Memory B cell (primary cell): ENCODE measurements around the gene UBR4.
"Not testable (repeated sequence)": the region's sequence is repeated elsewhere in the genome, so short reads cannot be mapped to it uniquely, and the experiment has no call there.

Experiments used
- ATAC-seq: fragments of 150-1000 bp; cut with Tn5 transposase; 2 replicates; pipeline ENCODE4 v1.10.0; 2021; ENCODE audit warnings: low read depth, mild to moderate bottlenecking, moderate library complexity
- DNase-seq, 2 donors: peaks; one replicate each; pipeline ENCODE4 v3.0.0; 2022; ENCODE audit warnings: low spot score in 2 of 2
- H3K27ac Mint-ChIP-seq: one replicate; pipeline ENCODE4 v1.8.0; 2022; ENCODE audit warnings: mild to moderate bottlenecking, moderate library complexity, mixed read lengths
- H3K27me3 Mint-ChIP-seq: one replicate; pipeline ENCODE4 v1.8.0; 2022; ENCODE audit warnings: mixed read lengths
- H3K36me3 Mint-ChIP-seq: one replicate; pipeline ENCODE4 v1.8.0; 2022; ENCODE audit warnings: mild to moderate bottlenecking, mixed read lengths
- H3K4me1 Mint-ChIP-seq: one replicate; pipeline ENCODE4 v1.8.0; 2022; ENCODE audit warnings: mixed read lengths
- H3K4me3 Mint-ChIP-seq: one replicate; pipeline ENCODE4 v1.8.0; 2022; ENCODE audit warnings: mild to moderate bottlenecking, moderate library complexity, mixed read lengths
- H3K9me3 Mint-ChIP-seq: one replicate; pipeline ENCODE4 v1.8.0; 2022; ENCODE audit warnings: mixed read lengths

The UBR4 gene

GRCh38 chr1:19190468-19190867 lies 19.6 kb downstream of the UBR4 start:
- Mint-ChIP-seq H3K9me3 (no peaks in the 10 kb centered on the region), H3K27me3 (no peaks in the 10 kb centered on the region), H3K36me3 (peaks cover 37% of the 10 kb centered on the region), H3K27ac (peak overlapping the region; percentile 17), H3K4me3 (no peak overlapping the region), H3K4me1 (no peaks in the 10 kb centered on the region)
- DNase-seq (no peak), ATAC-seq (no peak)

- Mint-ChIP-seq H3K4me1 (no peaks in the 10 kb centered on the region), H3K27me3 (no peaks in the 10 kb centered on the region), H3K27ac (no peak overlapping the region), H3K36me3 (peaks cover 40% of the 10 kb centered on the region), H3K9me3 (no peaks in the 10 kb centered on the region), H3K4me3 (no peak overlapping the region)
- no peak for DNase-seq
- no peak for ATAC-seq
These were observed 20.8 kb downstream of the UBR4 start for GRCh38 chr1:19189270-19189669.

GRCh38 chr1:19187852-19188251 lies 22.2 kb downstream of the UBR4 start:
- peaks cover 35% of the 10 kb centered on the region for H3K36me3 Mint-ChIP-seq
- no peak for ATAC-seq
- H3K27me3 Mint-ChIP-seq = no peaks in the 10 kb centered on the region

GRCh38 chr1:19186001-19186400 lies 24.1 kb downstream of the UBR4 start:
- H3K9me3 Mint-ChIP-seq = no peaks in the 10 kb centered on the region
- ATAC-seq = no peak
- H3K36me3 Mint-ChIP-seq = peaks cover 38% of the 10 kb centered on the region
- H3K4me1 Mint-ChIP-seq = no peaks in the 10 kb centered on the region
- no peak overlapping the region for H3K4me3 Mint-ChIP-seq
- no peaks in the 10 kb centered on the region for H3K27me3 Mint-ChIP-seq
- no peak for DNase-seq
- no peak overlapping the region for H3K27ac Mint-ChIP-seq

More at GRCh38 chr1:19187852-19188251, 22.2 kb downstream of the UBR4 start:
- Mint-ChIP-seq H3K27ac (no peak overlapping the region), H3K9me3 (no peaks in the 10 kb centered on the region), H3K4me1 (no peaks in the 10 kb centered on the region), H3K4me3 (no peak overlapping the region)
- DNase-seq = no peak

GRCh38 chr1:19182223-19182622 lies 27.8 kb downstream of the UBR4 start:
- ATAC-seq (no peak), DNase-seq (no peak)
- Mint-ChIP-seq H3K9me3 (no peaks in the 10 kb centered on the region), H3K36me3 (peaks cover 43% of the 10 kb centered on the region), H3K4me1 (peaks cover 2% of the 10 kb centered on the region), H3K27me3 (no peaks in the 10 kb centered on the region), H3K4me3 (no peak overlapping the region), H3K27ac (no peak overlapping the region)

GRCh38 chr1:19180265-19180657 lies 29.8 kb downstream of the UBR4 start:
- ATAC-seq, DNase-seq, H3K27me3 Mint-ChIP-seq, H3K9me3 Mint-ChIP-seq, H3K4me1 Mint-ChIP-seq, H3K4me3 Mint-ChIP-seq: not testable (repeated sequence)
- Mint-ChIP-seq H3K27ac (peak overlapping the region; percentile 12), H3K36me3 (peaks cover 46% of the 10 kb centered on the region)

- H3K27me3 Mint-ChIP-seq = no peaks in the 10 kb centered on the region
- peaks cover 43% of the 10 kb centered on the region for H3K36me3 Mint-ChIP-seq
- DNase-seq (no peak), ATAC-seq (peak; percentile 26)
- H3K4me3 Mint-ChIP-seq = no peak overlapping the region
- no peak overlapping the region for H3K27ac Mint-ChIP-seq
- no peaks in the 10 kb centered on the region for H3K9me3 Mint-ChIP-seq
- H3K4me1 Mint-ChIP-seq = peaks cover 2% of the 10 kb centered on the region
These were observed 30.3 kb downstream of the UBR4 start for GRCh38 chr1:19179597-19180264.

- Mint-ChIP-seq H3K27ac (no peak overlapping the region), H3K4me3 (no peak overlapping the region), H3K4me1 (peaks cover 2% of the 10 kb centered on the region), H3K9me3 (no peaks in the 10 kb centered on the region), H3K27me3 (no peaks in the 10 kb centered on the region), H3K36me3 (peaks cover 40% of the 10 kb centered on the region)
- DNase-seq (no peak), ATAC-seq (no peak)
These were observed 31.2 kb downstream of the UBR4 start for GRCh38 chr1:19178734-19179398.

- DNase-seq = no peak
- Mint-ChIP-seq H3K27ac (peak overlapping the region; percentile 51), H3K4me3 (no peak overlapping the region), H3K27me3 (no peaks in the 10 kb centered on the region), H3K4me1 (peaks cover 2% of the 10 kb centered on the region), H3K9me3 (no peaks in the 10 kb centered on the region), H3K36me3 (peaks cover 36% of the 10 kb centered on the region)
- no peak for ATAC-seq
These were observed 32.3 kb downstream of the UBR4 start for GRCh38 chr1:19177811-19178210.

GRCh38 chr1:19169642-19170041 lies 40.4 kb downstream of the UBR4 start:
- DNase-seq (no peak), ATAC-seq (no peak)
- H3K27me3 Mint-ChIP-seq = no peaks in the 10 kb centered on the region
- H3K4me1 Mint-ChIP-seq = no peaks in the 10 kb centered on the region
- H3K27ac Mint-ChIP-seq = peak overlapping the region; percentile 69
- no peaks in the 10 kb centered on the region for H3K9me3 Mint-ChIP-seq
- peaks cover 26% of the 10 kb centered on the region for H3K36me3 Mint-ChIP-seq
- no peak overlapping the region for H3K4me3 Mint-ChIP-seq

GRCh38 chr1:19167140-19167539 lies 42.9 kb downstream of the UBR4 start:
- Mint-ChIP-seq H3K4me3 (no peak overlapping the region), H3K36me3 (peaks cover 36% of the 10 kb centered on the region), H3K27ac (no peak overlapping the region), H3K27me3 (no peaks in the 10 kb centered on the region), H3K9me3 (no peaks in the 10 kb centered on the region), H3K4me1 (no peaks in the 10 kb centered on the region)
- no peak for ATAC-seq
- no peak for DNase-seq

- Mint-ChIP-seq H3K36me3 (peaks cover 41% of the 10 kb centered on the region), H3K27ac (peak overlapping the region; percentile 35), H3K4me3 (no peak overlapping the region), H3K4me1 (no peaks in the 10 kb centered on the region), H3K9me3 (no peaks in the 10 kb centered on the region), H3K27me3 (no peaks in the 10 kb centered on the region)
- no peak for DNase-seq
- ATAC-seq = no peak
These were observed 44.0 kb downstream of the UBR4 start for GRCh38 chr1:19166066-19166465.

- Mint-ChIP-seq H3K4me1 (no peaks in the 10 kb centered on the region), H3K9me3 (no peaks in the 10 kb centered on the region), H3K27me3 (no peaks in the 10 kb centered on the region), H3K36me3 (peaks cover 45% of the 10 kb centered on the region), H3K4me3 (no peak overlapping the region), H3K27ac (peak overlapping the region; percentile 35)
- ATAC-seq (no peak), DNase-seq (no peak)
These were observed 44.6 kb downstream of the UBR4 start for GRCh38 chr1:19165501-19165900.

GRCh38 chr1:19164274-19165015 lies 45.6 kb downstream of the UBR4 start:
- Mint-ChIP-seq H3K4me1 (no peaks in the 10 kb centered on the region), H3K9me3 (no peaks in the 10 kb centered on the region), H3K4me3 (no peak overlapping the region), H3K36me3 (peaks cover 55% of the 10 kb centered on the region), H3K27ac (peak overlapping the region; percentile 47), H3K27me3 (no peaks in the 10 kb centered on the region)
- ATAC-seq (no peak), DNase-seq (no peak)
